Right forelimb (tissue), 1 donor: ENCODE measurements around the gene HIVEP3.

Experiments
- DNase-seq: peaks from one replicate; pipeline ENCODE4 v3.0.0-alpha.2; 2018

HIVEP3 gene

GRCh38 chr1:41523949-41524675 lies 394.6 kb downstream of the HIVEP3 start:
- no peak for DNase-seq

GRCh38 chr1:41523071-41523470 lies 395.7 kb downstream of the HIVEP3 start:
- DNase-seq, result no peak

- no peak for DNase-seq
These were observed 397.0 kb downstream of the HIVEP3 start for GRCh38 chr1:41521766-41522165.

GRCh38 chr1:41520951-41521752 lies 397.6 kb downstream of the HIVEP3 start:
- no peak for DNase-seq

GRCh38 chr1:41519667-41520066 lies 399.1 kb downstream of the HIVEP3 start:
- DNase-seq, result no peak

GRCh38 chr1:41518471-41518870 lies 400.3 kb downstream of the HIVEP3 start:
- no peak for DNase-seq

- DNase-seq, result no peak
These were observed 401.7 kb downstream of the HIVEP3 start for GRCh38 chr1:41517062-41517438.

GRCh38 chr1:41516168-41517061 lies 402.3 kb downstream of the HIVEP3 start:
- peak; percentile 97 for DNase-seq

GRCh38 chr1:41515778-41516167 lies 402.9 kb downstream of the HIVEP3 start:
- DNase-seq, result no peak

GRCh38 chr1:41515131-41515678 lies 403.5 kb downstream of the HIVEP3 start:
- DNase-seq, result no peak

- no peak for DNase-seq
These were observed 404.3 kb downstream of the HIVEP3 start for GRCh38 chr1:41514381-41514780.

- no peak for DNase-seq
These were observed 405.4 kb downstream of the HIVEP3 start for GRCh38 chr1:41513383-41513735.

- DNase-seq, result no peak
These were observed 405.9 kb downstream of the HIVEP3 start for GRCh38 chr1:41512701-41513382.

- DNase-seq, result no peak
These were observed 407.5 kb downstream of the HIVEP3 start for GRCh38 chr1:41511239-41511540.

- DNase-seq, result no peak
These were observed 408.0 kb downstream of the HIVEP3 start for GRCh38 chr1:41510531-41511238.

- DNase-seq, result no peak
These were observed 409.5 kb downstream of the HIVEP3 start for GRCh38 chr1:41509270-41509671.

- no peak for DNase-seq
These were observed 410.4 kb downstream of the HIVEP3 start for GRCh38 chr1:41508290-41508689.

GRCh38 chr1:41507836-41508235 lies 410.9 kb downstream of the HIVEP3 start:
- DNase-seq, result no peak

- no peak for DNase-seq
These were observed 411.5 kb downstream of the HIVEP3 start for GRCh38 chr1:41507110-41507720.

GRCh38 chr1:41504114-41505035 lies 414.3 kb downstream of the HIVEP3 start:
- DNase-seq, result no peak
